ENCODE results near the gene TRIM41. TPM values are rescaled to one million over a fixed set of nuclear protein-coding genes. Genes with fewer than 3 reads are reported as not detected.

Gene TRIM41
- total and polyA plus RNA-seq, 9 of the 15 experiments (the other 6 are each of a cell fraction or from before 2014, with no cell fraction given): 1.8 to 47.6 (median 20.9) TPM

GRCh38 chr5:181207214-181207959 lies 15.7 kb upstream of the TRIM41 start:
- Histone ChIP-seq H2AFZ (ENCODE audit: low read depth, low read length) (peak overlapping the region; percentile 95), H3K79me2 (ENCODE audit: control insufficient read depth, insufficient read depth, low read length) (no peaks in the 10 kb centered on the region), H4K20me1 (replicated peaks; ENCODE audit: control insufficient read depth, insufficient read depth, low read length) (no peaks in the 10 kb centered on the region), H3K36me3 (ENCODE audit: control insufficient read depth, insufficient read depth, low read length) (no peaks in the 10 kb centered on the region), H3K9ac (ENCODE audit: insufficient read depth in 1 of 2, low read depth in 2 of 2, low read length in 2 of 2) (peak overlapping the region; percentile 73 to 92), H3K27ac (ENCODE audit: extremely low read depth, low read depth, low read length) (peak overlapping the region; percentile 72), H3K4me3 (peak overlapping the region; percentile 65), H3K9me3 (replicated peaks; ENCODE audit: control insufficient read depth, insufficient read depth, low read depth, low read length) (no peaks in the 10 kb centered on the region), H3K4me1 (replicated peaks in 1 of 2; ENCODE audit: control insufficient read depth in 2 of 2, insufficient read depth in 2 of 2, low read length in 2 of 2) (peaks cover 29 to 35% of the 10 kb centered on the region in 2 experiments; a peak in 4 of 5 replicates), H3K4me2 (ENCODE audit: insufficient read depth, low read length) (peak overlapping the region; percentile 93), H3K9me1 (ENCODE audit: control insufficient read depth, insufficient read depth, low read length) (no peaks in the 10 kb centered on the region), H3K27me3 (ENCODE audit: control insufficient read depth in 2 of 2, insufficient read depth in 2 of 2, low read length in 2 of 2) (no peaks in the 10 kb centered on the region)
- FAIRE-seq (peak; percentile 35), ATAC-seq (peak; percentile 53), DNase-seq (ENCODE audit: extremely low read depth in 1 of 4, low spot score in 3 of 4) (peak in 3 of 4 experiments; percentile 36 to 94 (median 71))
- POLR2A ChIA-PET: interaction anchor here (0.5 to 2.4 kb wide), 23 partner anchors 8 to 377 kb away, joined by 3 to 18 read pairs (median 4); partner anchors contain the start of gene TRIM52
- TSS peak; percentile 100 for BruUV-seq (replicated peaks)
- in situ Hi-C loops (cut with MboI): no loop called here
- CTCF ChIA-PET (ENCODE audit: low intra/inter-chr PET ratio): no interaction called here
- intact Hi-C loops (cut with micrococcal nuclease): loop anchor here (1.0 to 2.0 kb wide), 3 partner anchors 11 to 16 kb away; partner anchors contain the start of gene TRIM41
- 0% methylated on average over 36 of the region's 36 CpGs for WGBS (ENCODE audit: insufficient coverage, low coverage, missing lambda C conversion rate)
- TF ChIP-seq ZKSCAN3 (CRISPR knock-in tag; IDR thresholded peaks at IDR 0.05) (no peak), CREB5 (CRISPR knock-in tag; IDR thresholded peaks at IDR 0.05) (no peak), KDM1A (IDR thresholded peaks at IDR 0.05) (peak; percentile 11 to 17; a peak in 1 of 4 replicates), ZNF174 (CRISPR knock-in tag; IDR thresholded peaks at IDR 0.05) (0 out of 2 replicates have a peak, but pooled peaks have one; percentile 25), RCOR1 (IDR thresholded peaks at IDR 0.05; ENCODE audit: borderline replicate concordance in 1 of 2, low read depth in 2 of 2, low read length in 2 of 2) (no peak; a peak in 1 of 4 replicates), RNF2 (IDR thresholded peaks at IDR 0.05) (peak; percentile 51; the same call in 1 of the 2 replicates), CREB3 (tag; conservative IDR thresholded peaks at IDR 0.05; ENCODE audit: low read depth) (no peak), ZNF277 (CRISPR knock-in tag; IDR thresholded peaks at IDR 0.05; ENCODE audit: borderline replicate concordance) (no peak)

Measured in K562 (cell line).